SK-N-SH treated with all-trans-retinoic acid at 6 μM for 48 hours (cell line): ENCODE data around the gene UFD1.
A peak's percentile ranks its signal among the peaks of the same experiment; 100 is the strongest.

Experiments used
- ATAC-seq: fragments of 200-7000 bp; cut with Tn5 transposase; 3 replicates; pipeline ENCODE4 v1.9.1; 2020; ENCODE audit warnings: mild to moderate bottlenecking, moderate library complexity
- ARNTL ChIP-seq: fragments of 450-650 bp; formaldehyde crosslinking; IDR thresholded peaks from 2 replicates; pipeline ENCODE4 v1.5.0; 2020; ENCODE audit warnings: low read depth, mild to moderate bottlenecking, moderate library complexity, borderline replicate concordance
- BACH2 ChIP-seq: fragments of 250-450 bp; sonication (Bioruptor Pico); IDR thresholded peaks from 2 replicates; pipeline ENCODE4 v1.9.0; 2021; ENCODE audit warnings: mild to moderate bottlenecking, borderline replicate concordance
- CSDC2 ChIP-seq: fragments of 250-450 bp; sonication (Bioruptor Pico); IDR thresholded peaks from 2 replicates; pipeline ENCODE4 v1.5.0; 2020; ENCODE audit warnings: mild to moderate bottlenecking, moderate library complexity
- CSRNP3 ChIP-seq: fragments of 250-450 bp; sonication (Bioruptor Pico); IDR thresholded peaks from 2 replicates; pipeline ENCODE4 v1.5.1; 2021; ENCODE audit warnings: mild to moderate bottlenecking, moderate library complexity
- GLIS3 ChIP-seq: fragments of 250-450 bp; sonication (Bioruptor Pico); IDR thresholded peaks from 2 replicates; pipeline ENCODE4 v1.5.0; 2020; ENCODE audit warnings: mild to moderate bottlenecking, moderate library complexity
- ISL1 ChIP-seq: fragments of 250-450 bp; sonication (Bioruptor Pico); IDR thresholded peaks from 2 replicates; pipeline ENCODE4 v2.1.2; 2022; ENCODE audit warnings: mild to moderate bottlenecking, moderate library complexity
- OSR1 ChIP-seq: fragments of 250-450 bp; sonication (Bioruptor Pico); IDR thresholded peaks from 2 replicates; pipeline ENCODE4 v1.8.0; 2022; ENCODE audit warnings: moderate library complexity, mild to moderate bottlenecking, inconsistent platforms
- PPARA ChIP-seq: fragments of 250-450 bp; sonication (Bioruptor Pico); IDR thresholded peaks from 2 replicates; pipeline ENCODE4 v1.5.0; 2020; ENCODE audit warnings: mild to moderate bottlenecking, borderline replicate concordance
- RARB ChIP-seq: fragments of 250-450 bp; sonication (Bioruptor Pico); IDR thresholded peaks from 2 replicates; pipeline ENCODE4 v1.8.0; 2021; ENCODE audit warnings: mild to moderate bottlenecking, moderate library complexity
- SNAI2 ChIP-seq: fragments of 250-450 bp; sonication (Bioruptor Pico); IDR thresholded peaks from 2 replicates; pipeline ENCODE4 v1.5.0; 2020; ENCODE audit warnings: mild to moderate bottlenecking, moderate library complexity
- TCF4 ChIP-seq: fragments of 250-450 bp; sonication (Bioruptor Pico); IDR thresholded peaks from 2 replicates; pipeline ENCODE4 v1.8.0; 2021; ENCODE audit warnings: mild to moderate bottlenecking, moderate library complexity, borderline replicate concordance
- ZC3H10 ChIP-seq: fragments of 250-450 bp; sonication (Bioruptor Pico); IDR thresholded peaks from 2 replicates; pipeline ENCODE4 v1.5.1; 2021; ENCODE audit warnings: mild to moderate bottlenecking, moderate library complexity
- ZFP3 ChIP-seq: fragments of 250-450 bp; sonication (Bioruptor Pico); IDR thresholded peaks from 2 replicates; pipeline ENCODE4 v1.5.0; 2020; ENCODE audit warnings: mild to moderate bottlenecking, moderate library complexity
- ZFP30 ChIP-seq: fragments of 450-650 bp; formaldehyde crosslinking; IDR thresholded peaks from 2 replicates; pipeline ENCODE4 v1.5.0; 2022; ENCODE audit warnings: mild to moderate bottlenecking, moderate library complexity
- ZNF565 ChIP-seq: fragments of 450-650 bp; formaldehyde crosslinking; conservative IDR thresholded peaks from 2 replicates; pipeline ENCODE4 v1.5.0; 2020; ENCODE audit warnings: low read depth, mild to moderate bottlenecking, moderate library complexity
- ZNF70 ChIP-seq: fragments of 450-650 bp; formaldehyde crosslinking; IDR thresholded peaks from 2 replicates; pipeline ENCODE4 v1.5.0; 2020; ENCODE audit warnings: mild to moderate bottlenecking, moderate library complexity
- TF ChIP-seq, protein P1 (sequence below): fragments of 250-450 bp; sonication (Bioruptor Pico); IDR thresholded peaks from 2 replicates; pipeline ENCODE4 v1.5.1; 2020; ENCODE audit warnings: low read depth, mild to moderate bottlenecking, moderate library complexity
- TF ChIP-seq, protein P2 (sequence below): fragments of 250-450 bp; sonication (Bioruptor Pico); IDR thresholded peaks from 2 replicates; pipeline ENCODE4 v1.8.0; 2021; ENCODE audit warnings: low read depth, mild to moderate bottlenecking, moderate library complexity, borderline replicate concordance
- TF ChIP-seq, protein P3 (sequence below): fragments of 250-450 bp; sonication (Bioruptor Pico); IDR thresholded peaks from 2 replicates; pipeline ENCODE4 v1.8.0; 2020; ENCODE audit warnings: mild to moderate bottlenecking, moderate library complexity, borderline replicate concordance

Gene UFD1

DNA sequence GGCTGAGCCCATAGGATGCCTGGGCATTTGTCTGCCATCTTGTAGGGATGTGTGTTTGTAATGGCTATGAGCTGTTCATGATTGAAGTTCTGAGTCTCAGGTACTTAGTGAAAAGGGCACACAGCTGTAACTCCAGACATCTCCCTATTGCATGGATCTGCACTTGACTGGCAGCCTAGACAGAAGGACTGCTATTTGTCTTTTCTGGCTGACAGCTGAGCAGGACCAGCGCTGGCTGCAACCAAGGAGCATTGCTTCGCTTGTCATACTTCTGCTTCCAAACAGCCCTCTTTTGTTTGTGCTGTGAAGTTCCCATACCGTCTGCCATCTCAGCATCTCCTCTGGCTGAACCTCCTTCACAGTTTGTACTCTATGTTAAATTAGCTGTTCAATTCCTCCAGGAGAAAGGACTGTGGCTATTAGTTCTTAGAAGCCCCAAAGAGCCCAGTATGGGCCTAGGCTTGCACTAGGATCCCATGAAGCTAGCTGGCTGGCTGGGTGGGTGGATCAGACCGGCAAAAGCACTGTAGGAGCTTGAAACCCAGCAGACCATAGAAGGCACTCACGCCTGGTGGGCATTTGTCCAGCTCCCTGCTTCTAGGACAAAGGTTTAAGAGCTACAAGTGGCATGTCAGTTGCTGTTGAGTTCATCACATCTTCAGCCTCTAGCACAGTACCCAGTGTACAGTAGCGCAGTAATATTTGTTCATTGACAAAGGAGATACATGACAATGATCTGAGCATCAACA is 67.9 kb downstream of the UFD1 start:
- no peak for ATAC-seq

DNA sequence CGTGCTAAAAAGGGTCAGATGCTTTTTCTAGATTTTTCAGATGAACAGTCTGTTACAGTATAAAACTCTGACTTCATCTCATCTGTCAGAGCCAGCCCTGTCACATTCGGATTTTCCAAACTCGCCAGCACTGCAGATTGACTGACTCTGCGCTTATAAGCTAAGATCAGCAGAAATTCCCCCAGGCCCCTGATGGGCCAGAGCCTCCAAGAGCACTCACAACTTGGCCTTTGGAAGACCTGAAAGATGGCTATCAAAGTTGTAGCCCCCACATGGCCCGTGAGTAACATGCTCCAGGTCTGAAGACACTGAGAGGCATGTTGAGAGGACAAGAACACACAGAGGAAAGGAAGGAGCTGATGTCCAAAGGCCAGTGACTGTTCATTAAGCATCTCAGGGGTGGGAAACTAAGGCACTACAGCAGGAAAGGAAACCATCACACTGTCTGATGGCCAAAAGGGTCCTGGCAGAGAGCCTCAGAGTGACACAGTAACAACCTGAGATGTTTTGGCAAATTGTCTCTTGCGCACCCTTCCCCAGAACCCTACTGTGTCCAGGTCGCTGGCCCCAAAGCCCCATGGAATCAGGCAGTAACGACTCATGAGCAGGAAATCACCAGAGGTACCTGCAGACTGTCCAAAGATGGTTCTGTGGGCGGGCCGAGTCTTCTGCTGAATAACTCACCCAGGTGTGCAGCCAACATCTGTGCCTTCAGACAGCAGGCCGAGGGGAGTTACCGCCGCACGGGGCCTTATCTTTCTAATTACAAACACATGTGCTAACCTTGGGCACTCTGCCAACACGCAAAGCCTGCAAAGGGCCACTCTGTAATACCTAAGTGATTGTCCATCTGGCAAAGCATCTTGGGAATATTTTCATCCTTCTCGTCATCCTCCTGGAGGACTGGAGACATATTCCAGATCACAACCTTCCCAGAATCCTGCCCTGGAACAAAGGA is 71.1 kb downstream of the UFD1 start:
- TF ChIP-seq CSRNP3 (CRISPR knock-in tag) (no peak), TCF4 (CRISPR knock-in tag) (peak; percentile 90)
- ATAC-seq, result peak; percentile 72

More for the DNA sequence above, 67.9 kb downstream of the UFD1 start:
- TF ChIP-seq ZNF565 (no peak), ISL1 (CRISPR knock-in tag) (no peak), ARNTL (CRISPR knock-in tag) (no peak), ZC3H10 (CRISPR knock-in tag) (no peak), SNAI2 (no peak), OSR1 (CRISPR knock-in tag) (no peak), ZFP30 (CRISPR knock-in tag) (no peak), ZFP3 (no peak), TCF4 (CRISPR knock-in tag) (no peak), BACH2 (CRISPR knock-in tag) (no peak)
- TF ChIP-seq, protein P1, sequence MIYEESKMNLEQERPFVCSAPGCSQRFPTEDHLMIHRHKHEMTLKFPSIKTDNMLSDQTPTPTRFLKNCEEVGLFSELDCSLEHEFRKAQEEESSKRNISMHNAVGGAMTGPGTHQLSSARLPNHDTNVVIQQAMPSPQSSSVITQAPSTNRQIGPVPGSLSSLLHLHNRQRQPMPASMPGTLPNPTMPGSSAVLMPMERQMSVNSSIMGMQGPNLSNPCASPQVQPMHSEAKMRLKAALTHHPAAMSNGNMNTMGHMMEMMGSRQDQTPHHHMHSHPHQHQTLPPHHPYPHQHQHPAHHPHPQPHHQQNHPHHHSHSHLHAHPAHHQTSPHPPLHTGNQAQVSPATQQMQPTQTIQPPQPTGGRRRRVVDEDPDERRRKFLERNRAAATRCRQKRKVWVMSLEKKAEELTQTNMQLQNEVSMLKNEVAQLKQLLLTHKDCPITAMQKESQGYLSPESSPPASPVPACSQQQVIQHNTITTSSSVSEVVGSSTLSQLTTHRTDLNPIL (CRISPR knock-in tag), result no peak
- TF ChIP-seq, protein P2, sequence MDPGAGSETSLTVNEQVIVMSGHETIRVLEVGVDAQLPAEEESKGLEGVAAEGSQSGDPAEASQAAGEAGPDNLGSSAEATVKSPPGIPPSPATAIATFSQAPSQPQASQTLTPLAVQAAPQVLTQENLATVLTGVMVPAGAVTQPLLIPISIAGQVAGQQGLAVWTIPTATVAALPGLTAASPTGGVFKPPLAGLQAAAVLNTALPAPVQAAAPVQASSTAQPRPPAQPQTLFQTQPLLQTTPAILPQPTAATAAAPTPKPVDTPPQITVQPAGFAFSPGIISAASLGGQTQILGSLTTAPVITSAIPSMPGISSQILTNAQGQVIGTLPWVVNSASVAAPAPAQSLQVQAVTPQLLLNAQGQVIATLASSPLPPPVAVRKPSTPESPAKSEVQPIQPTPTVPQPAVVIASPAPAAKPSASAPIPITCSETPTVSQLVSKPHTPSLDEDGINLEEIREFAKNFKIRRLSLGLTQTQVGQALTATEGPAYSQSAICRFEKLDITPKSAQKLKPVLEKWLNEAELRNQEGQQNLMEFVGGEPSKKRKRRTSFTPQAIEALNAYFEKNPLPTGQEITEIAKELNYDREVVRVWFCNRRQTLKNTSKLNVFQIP (CRISPR knock-in tag), result no peak
- TF ChIP-seq, protein P3, sequence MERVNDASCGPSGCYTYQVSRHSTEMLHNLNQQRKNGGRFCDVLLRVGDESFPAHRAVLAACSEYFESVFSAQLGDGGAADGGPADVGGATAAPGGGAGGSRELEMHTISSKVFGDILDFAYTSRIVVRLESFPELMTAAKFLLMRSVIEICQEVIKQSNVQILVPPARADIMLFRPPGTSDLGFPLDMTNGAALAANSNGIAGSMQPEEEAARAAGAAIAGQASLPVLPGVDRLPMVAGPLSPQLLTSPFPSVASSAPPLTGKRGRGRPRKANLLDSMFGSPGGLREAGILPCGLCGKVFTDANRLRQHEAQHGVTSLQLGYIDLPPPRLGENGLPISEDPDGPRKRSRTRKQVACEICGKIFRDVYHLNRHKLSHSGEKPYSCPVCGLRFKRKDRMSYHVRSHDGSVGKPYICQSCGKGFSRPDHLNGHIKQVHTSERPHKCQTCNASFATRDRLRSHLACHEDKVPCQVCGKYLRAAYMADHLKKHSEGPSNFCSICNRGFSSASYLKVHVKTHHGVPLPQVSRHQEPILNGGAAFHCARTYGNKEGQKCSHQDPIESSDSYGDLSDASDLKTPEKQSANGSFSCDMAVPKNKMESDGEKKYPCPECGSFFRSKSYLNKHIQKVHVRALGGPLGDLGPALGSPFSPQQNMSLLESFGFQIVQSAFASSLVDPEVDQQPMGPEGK (CRISPR knock-in tag), result no peak

DNA sequence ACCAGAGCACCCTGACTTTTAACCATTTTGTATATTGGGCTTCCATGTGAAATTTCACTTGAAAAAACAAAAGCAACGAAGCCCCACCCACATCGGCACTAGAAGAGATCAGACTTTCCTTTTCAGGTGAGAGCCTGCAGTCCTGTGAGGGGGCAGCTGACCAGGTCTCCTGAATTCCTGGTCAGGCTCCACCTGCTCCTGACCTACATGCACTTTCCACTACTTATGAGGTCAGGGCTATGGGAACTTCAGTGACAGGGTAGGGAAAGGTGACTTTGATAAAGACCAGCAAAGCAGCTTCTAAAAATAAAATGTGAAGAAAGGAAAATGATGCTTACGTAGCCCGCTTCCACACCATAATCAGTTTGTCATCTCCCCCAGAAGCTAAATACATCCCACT is 72.1 kb downstream of the UFD1 start:
- TF ChIP-seq OSR1 (CRISPR knock-in tag), result no peak
- TF ChIP-seq, all 23 proteins: peak for 0
- ATAC-seq, result no peak

GRCh38 chr22:19406281-19406811 is 72.6 kb downstream of the UFD1 start:
- TF ChIP-seq ZFP3, result no peak
- TF ChIP-seq RARB (CRISPR knock-in tag), result no peak
- no peak for TF ChIP-seq BACH2 (CRISPR knock-in tag)
- TF ChIP-seq, protein P1 (CRISPR knock-in tag), result no peak
- no peak for TF ChIP-seq PPARA (CRISPR knock-in tag)
- TF ChIP-seq, protein P2 (CRISPR knock-in tag), result no peak
- TF ChIP-seq GLIS3 (CRISPR knock-in tag), result no peak
- TF ChIP-seq ZNF70 (CRISPR knock-in tag), result no peak
- no peak for TF ChIP-seq ZFP30 (CRISPR knock-in tag)
- TF ChIP-seq CSDC2 (CRISPR knock-in tag), result no peak
- no peak for TF ChIP-seq ZC3H10 (CRISPR knock-in tag)
- TF ChIP-seq SNAI2, result no peak
- no peak for TF ChIP-seq ISL1 (CRISPR knock-in tag)

More at GRCh38 chr22:19406281-19406811, 72.6 kb downstream of the UFD1 start:
- no peak for ATAC-seq
